NCI-H82 (cell line): ENCODE measurements around the gene ZNF37A.
"Not testable (repeated sequence)": the region's sequence is repeated elsewhere in the genome, so short reads cannot be mapped to it uniquely, and the experiment has no call there.

Experiments used
- DNase-seq: peaks from one replicate; lab custom pipeline; 2025; lab: John Stamatoyannopoulos, UW

The ZNF37A gene

GRCh38 chr10:38094158-38094926 is at the start of gene ZNF37A:
TSS of gene ZNF37A (plus strand) at chr10:38094337. CDS start at chr10:38096618, 2,281 bp downstream.
- DNase-seq: peak; percentile 96

- no peak for DNase-seq
Observed at GRCh38 chr10:38045129-38045528, 49.0 kb upstream of the ZNF37A start.

- no peak for DNase-seq
Observed at GRCh38 chr10:38047666-38048065, 46.5 kb upstream of the ZNF37A start.

GRCh38 chr10:38050212-38050611 is 43.9 kb upstream of the ZNF37A start:
- DNase-seq: no peak

- no peak for DNase-seq
Observed at GRCh38 chr10:38054361-38054797, 39.8 kb upstream of the ZNF37A start.

- DNase-seq: not testable (repeated sequence)
Observed at GRCh38 chr10:38055274-38055894, 38.8 kb upstream of the ZNF37A start.

- DNase-seq: not testable (repeated sequence)
Observed at GRCh38 chr10:38069663-38070062, 24.5 kb upstream of the ZNF37A start.

- DNase-seq: no peak
Observed at GRCh38 chr10:38070501-38070900, 23.6 kb upstream of the ZNF37A start.

GRCh38 chr10:38072552-38072951 is 21.6 kb upstream of the ZNF37A start:
- no peak for DNase-seq

GRCh38 chr10:38076687-38077086 is 17.4 kb upstream of the ZNF37A start:
- DNase-seq: no peak

- not testable (repeated sequence) for DNase-seq
Observed at GRCh38 chr10:38093318-38093717, 819 bp upstream of the ZNF37A start.

- no peak for DNase-seq
Observed at GRCh38 chr10:38093816-38094157, 350 bp upstream of the ZNF37A start.

- peak; percentile 28 for DNase-seq
Observed at GRCh38 chr10:38094927-38095574, 914 bp downstream of the ZNF37A start.

GRCh38 chr10:38102880-38103279 is 8.7 kb downstream of the ZNF37A start:
- DNase-seq: no peak

- DNase-seq: no peak
Observed at GRCh38 chr10:38103756-38104155, 9.6 kb downstream of the ZNF37A start.

GRCh38 chr10:38112159-38112558 is 18.0 kb downstream of the ZNF37A start:
- no peak for DNase-seq

GRCh38 chr10:38118072-38118807 is 24.1 kb downstream of the ZNF37A start:
- peak; percentile 2 for DNase-seq

- no peak for DNase-seq
Observed at GRCh38 chr10:38119038-38119437, 24.9 kb downstream of the ZNF37A start.

GRCh38 chr10:38127812-38128211 is 33.7 kb downstream of the ZNF37A start:
- no peak for DNase-seq

GRCh38 chr10:38143587-38143986 is 49.5 kb downstream of the ZNF37A start:
- no peak for DNase-seq

GRCh38 chr10:38146579-38147333 is 52.6 kb downstream of the ZNF37A start:
- no peak for DNase-seq

GRCh38 chr10:38147686-38148085 is 53.5 kb downstream of the ZNF37A start:
- no peak for DNase-seq
